HFF-Myc (cell line): ENCODE data around the gene WLS.

Experiments used
- DNase-seq: peaks from one replicate; pipeline ENCODE4 v3.0.0-alpha.2; 2011; ENCODE audit warnings: low read depth; ENCODE audit errors: extremely low read depth
- H3K4me3 ChIP-seq: replicated peaks from 2 replicates; pipeline ENCODE4 v1.5.1; 2011; ENCODE audit warnings: low read depth, mild to moderate bottlenecking, control low read depth, low read length
- TF ChIP-seq, protein P1 (sequence below): IDR thresholded peaks from 2 replicates; pipeline ENCODE4 v1.5.1; 2012; ENCODE audit warnings: mild to moderate bottlenecking, low read depth, low read length, control low read depth; ENCODE audit errors: missing control alignments

The WLS gene

DNA sequence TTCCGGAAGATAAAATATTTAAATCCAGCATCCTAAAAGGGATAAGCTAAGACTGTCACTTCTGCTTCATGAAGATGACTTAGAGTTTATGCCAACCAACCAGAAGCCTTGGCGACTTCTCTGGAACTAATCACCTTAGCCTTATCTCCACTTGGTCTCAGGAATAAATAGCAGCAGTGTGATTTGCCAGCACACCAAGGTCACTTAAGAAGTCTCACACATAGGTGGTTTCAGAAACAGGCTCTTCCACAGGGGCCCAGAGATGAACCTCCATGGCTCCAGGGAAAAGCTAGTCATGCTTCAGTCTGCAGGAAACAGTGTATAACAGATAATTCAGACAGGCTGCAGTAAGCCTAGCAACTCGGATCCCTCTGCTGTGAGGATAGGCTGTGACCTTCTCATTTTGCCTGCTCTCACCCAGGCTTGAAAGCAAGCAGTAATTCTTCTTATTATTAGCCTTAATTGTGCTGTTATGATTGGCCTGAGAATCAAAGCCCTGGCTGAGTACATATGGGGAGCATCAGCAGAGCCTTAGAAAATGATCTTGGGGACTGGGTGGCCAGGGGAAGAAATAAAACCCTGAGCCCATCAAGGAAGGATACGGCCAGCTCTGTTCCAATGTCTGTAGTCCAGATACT, 84.7 kb downstream of the WLS start:
- TF ChIP-seq, protein P1, sequence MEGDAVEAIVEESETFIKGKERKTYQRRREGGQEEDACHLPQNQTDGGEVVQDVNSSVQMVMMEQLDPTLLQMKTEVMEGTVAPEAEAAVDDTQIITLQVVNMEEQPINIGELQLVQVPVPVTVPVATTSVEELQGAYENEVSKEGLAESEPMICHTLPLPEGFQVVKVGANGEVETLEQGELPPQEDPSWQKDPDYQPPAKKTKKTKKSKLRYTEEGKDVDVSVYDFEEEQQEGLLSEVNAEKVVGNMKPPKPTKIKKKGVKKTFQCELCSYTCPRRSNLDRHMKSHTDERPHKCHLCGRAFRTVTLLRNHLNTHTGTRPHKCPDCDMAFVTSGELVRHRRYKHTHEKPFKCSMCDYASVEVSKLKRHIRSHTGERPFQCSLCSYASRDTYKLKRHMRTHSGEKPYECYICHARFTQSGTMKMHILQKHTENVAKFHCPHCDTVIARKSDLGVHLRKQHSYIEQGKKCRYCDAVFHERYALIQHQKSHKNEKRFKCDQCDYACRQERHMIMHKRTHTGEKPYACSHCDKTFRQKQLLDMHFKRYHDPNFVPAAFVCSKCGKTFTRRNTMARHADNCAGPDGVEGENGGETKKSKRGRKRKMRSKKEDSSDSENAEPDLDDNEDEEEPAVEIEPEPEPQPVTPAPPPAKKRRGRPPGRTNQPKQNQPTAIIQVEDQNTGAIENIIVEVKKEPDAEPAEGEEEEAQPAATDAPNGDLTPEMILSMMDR = no peak
- no peak overlapping the region for H3K4me3 ChIP-seq
- DNase-seq = no peak

DNA sequence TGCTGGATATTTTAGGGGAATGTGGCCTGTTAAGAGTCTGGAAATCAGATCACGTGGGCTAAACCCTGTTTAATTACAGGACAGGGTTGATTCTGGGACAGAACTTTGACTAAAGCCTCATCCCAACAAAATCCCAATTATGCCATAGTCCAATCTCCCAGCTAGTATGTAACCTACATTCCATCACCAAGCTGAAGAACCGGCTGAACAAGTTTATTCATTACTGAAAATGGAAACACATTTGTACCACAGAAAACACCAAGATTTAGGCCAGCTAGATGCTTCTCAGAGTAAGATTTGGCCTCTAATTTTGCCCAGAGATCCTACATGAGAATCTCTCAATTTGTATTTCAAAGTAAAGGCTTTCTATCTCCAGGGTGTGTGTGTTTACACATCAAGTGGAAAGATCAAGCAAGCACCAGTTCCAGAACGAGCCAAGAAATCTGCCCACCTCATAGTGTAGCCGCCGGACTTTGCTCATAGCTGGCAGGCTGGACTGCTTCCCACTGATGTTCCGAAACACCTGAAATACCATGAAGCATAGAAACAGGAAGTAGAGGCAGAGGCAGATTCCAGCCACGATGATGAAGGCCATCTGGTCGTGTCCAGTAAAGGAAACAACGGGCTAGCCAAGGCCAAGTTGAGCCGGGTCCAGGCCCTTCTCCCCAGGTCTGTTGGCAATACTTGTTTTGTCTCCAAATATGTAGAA, 86.8 kb downstream of the WLS start:
- no peak overlapping the region for H3K4me3 ChIP-seq
- DNase-seq = no peak
- TF ChIP-seq, protein P1 = no peak

DNA sequence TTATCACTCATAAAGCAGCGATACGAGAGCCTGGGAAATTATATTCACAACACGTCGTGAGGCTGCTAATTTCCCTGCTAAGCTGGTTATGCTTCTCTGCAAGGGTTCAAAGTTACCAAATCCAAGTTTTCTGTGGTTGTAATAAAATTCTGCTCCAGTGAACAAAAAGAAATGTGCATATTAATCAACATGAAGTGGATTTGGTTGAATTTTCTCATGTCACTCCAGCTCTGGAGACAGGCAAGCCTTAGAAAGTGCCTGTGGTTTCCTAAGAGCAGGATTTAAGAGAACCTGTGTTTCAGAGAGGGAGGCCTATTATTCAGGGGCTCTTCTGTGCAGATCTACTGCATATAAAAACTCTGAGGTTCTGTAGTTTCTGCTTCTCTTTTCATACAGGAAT, 87.5 kb downstream of the WLS start:
- no peak overlapping the region for H3K4me3 ChIP-seq
- TF ChIP-seq, protein P1 = no peak
- DNase-seq = no peak

DNA sequence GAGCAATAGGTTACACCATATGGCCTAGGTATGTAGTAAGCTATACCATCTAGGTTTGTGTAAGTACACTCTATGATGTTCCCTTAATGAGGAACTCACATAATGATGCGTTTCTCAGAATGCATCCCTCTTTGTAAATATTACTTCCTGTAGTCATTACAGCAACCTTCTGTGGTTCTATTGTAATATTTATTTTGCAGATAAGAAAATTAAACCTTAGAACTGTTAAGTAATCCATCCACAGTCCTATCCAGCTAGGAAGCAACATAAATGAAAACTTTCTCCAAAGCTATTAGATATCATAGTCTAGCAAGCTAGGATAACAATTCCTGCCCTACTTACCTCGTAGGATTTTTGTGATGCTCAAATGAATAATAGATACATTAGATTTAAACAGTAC, 88.7 kb downstream of the WLS start:
- TF ChIP-seq, protein P1 = no peak
- DNase-seq = no peak

DNA sequence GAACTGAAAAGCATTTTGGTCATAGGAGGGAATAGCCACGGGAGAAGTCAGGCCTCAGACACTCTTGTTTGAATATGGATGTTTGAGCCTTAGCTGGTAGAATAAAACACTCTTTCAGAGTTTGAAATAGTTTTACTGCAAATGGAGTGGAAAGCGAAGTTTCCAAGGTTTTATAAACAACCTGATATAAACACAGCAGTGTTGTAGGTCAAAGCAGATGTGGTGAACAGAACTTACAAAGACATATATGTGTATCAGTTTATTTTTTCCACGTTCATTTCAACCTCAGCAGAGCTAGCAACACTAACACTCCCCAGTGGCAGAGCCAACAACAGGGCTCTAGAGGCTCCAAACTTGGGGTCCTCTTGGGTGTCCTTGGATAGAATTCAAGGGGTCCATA, 89.9 kb downstream of the WLS start:
- no peak overlapping the region for H3K4me3 ChIP-seq
- no peak for DNase-seq
- TF ChIP-seq, protein P1 = no peak

More for the DNA sequence above, 88.7 kb downstream of the WLS start:
- H3K4me3 ChIP-seq = no peak overlapping the region

DNA sequence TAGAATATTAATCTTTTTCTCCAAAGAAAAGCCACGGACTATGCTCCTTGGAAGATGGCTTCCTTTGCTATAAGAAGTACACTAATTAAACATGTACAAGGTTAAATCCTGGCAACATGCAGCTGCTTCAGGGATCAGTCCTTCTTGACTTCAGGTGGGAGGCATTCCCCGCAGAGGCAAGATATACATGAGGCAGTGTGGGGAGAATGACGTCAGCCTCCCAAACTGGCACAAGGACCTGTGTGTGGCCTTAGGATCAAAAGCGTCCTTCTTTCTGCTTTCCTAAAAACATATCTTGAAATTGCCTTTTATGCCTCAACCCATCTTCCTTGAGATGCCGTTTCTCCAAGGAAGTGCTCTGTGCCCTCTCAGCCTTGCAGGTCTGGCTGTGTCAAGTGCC, 90.3 kb downstream of the WLS start:
- no peak for DNase-seq
- no peak overlapping the region for H3K4me3 ChIP-seq
- TF ChIP-seq, protein P1 = no peak
